GM10266 (cell line): ENCODE data around the gene GALM.
"Not testable (repeated sequence)": the region's sequence is repeated elsewhere in the genome, so short reads cannot be mapped to it uniquely, and the experiment has no call there.

Experiments
- DNase-seq: peaks from one replicate; pipeline ENCODE4 v3.0.0; 2012; ENCODE audit errors: extremely low spot score
- CTCF ChIP-seq: IDR thresholded peaks from 2 replicates; pipeline ENCODE4 v1.5.1; 2012; ENCODE audit warnings: mild to moderate bottlenecking, low read depth; ENCODE audit not compliant: control insufficient read depth, insufficient read depth; ENCODE audit errors: missing control alignments

GALM gene

DNA sequence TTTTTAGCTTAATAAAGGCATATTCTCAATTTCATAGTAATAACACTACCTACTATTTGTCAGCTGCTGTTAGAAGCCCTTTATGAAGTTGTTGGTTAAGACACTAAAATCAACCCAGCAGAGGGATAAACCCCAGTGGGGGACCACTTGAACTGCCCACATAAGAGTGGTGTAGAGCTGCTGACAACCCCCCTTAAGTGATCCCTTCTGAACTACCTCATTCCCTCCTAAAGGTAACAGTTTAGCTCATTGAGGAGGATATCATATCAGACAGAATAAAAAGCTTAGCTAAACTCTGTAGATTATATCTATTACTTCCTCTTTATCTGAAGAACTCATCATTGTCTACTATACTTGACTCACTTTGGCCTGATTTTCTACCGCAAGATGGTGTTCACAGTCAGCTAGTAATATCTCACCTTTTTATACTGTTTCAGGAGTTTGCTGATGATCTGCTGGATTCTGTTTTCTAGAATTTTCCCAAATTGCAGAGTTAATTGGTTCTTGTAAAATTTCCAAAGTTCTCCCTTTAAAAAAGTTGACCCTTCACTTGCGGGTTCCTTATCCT is 16.2 kb downstream of the GALM start:
- DNase-seq: no peak
- no peak for TF ChIP-seq CTCF

DNA sequence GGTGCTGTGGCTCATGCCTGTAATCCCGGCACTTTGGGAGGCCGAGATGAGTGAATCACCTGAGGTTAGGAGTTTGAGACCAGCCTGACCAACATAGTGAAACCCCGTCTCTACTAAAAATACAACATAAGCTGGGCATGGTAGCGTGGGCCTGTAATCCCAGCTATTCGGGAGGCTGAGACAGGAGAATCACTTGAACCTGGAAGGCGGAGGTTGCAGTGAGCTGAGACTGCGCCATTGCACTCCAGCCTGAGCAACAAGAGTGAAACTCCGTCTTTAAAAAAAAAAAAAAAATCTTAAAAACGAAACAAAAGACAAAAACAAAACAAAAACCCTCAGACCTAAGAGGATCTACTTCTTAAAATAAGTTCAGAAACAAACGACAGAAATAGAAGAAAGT is 16.7 kb downstream of the GALM start:
- not testable (repeated sequence) for DNase-seq

- TF ChIP-seq CTCF: no peak
- no peak for DNase-seq
Measured at GRCh38 chr2:38683766-38684165, 17.9 kb downstream of the GALM start.

GRCh38 chr2:38685116-38685735 is 19.3 kb downstream of the GALM start:
- DNase-seq: no peak
- TF ChIP-seq CTCF: no peak

GRCh38 chr2:38690499-38691420 is 24.8 kb downstream of the GALM start:
- TF ChIP-seq CTCF: no peak
- DNase-seq: no peak

DNA sequence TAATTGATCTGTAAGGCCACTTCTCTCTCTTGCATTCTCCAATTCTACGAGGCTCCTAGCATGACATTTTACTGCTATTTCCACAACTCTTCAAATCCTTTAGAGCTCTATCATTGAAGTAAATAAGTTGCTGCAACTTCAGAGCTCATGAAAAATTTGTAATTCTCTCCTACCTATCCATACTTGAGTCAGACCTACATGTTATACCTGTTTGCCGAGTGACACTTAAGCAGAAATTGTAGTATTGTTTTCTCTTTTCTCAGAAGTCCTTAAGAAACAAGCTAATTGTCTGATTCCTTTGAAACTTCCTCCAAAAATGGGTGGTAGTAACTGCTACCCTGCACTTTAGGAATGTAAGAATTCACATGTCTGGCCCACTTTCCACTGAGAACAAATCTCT is 26.1 kb downstream of the GALM start:
- TF ChIP-seq CTCF: no peak
- no peak for DNase-seq

GRCh38 chr2:38692636-38693318 is 26.9 kb downstream of the GALM start:
- no peak for TF ChIP-seq CTCF
- no peak for DNase-seq
